GM19240 (cell line): ENCODE measurements around the gene ANKRD35.
"Not testable (repeated sequence)": the region's sequence is repeated elsewhere in the genome, so short reads cannot be mapped to it uniquely, and the experiment has no call there.

ENCODE experiments used
- DNase-seq: peaks from one replicate; pipeline ENCODE4 v3.0.0; 2011; ENCODE audit warnings: low spot score; ENCODE audit not compliant: insufficient read length

Gene ANKRD35

GRCh38 chr1:145885738-145886287 is at the start of gene ANKRD35:
ANKRD35 (minus strand) TSS chr1:145885866; CDS start chr1:145885758, 108 bp downstream.
- peak; percentile 98 for DNase-seq

- DNase-seq = not testable (repeated sequence)
Observed at GRCh38 chr1:145932522-145933009, 46.9 kb upstream of the ANKRD35 start.

GRCh38 chr1:145927916-145928643 is 42.4 kb upstream of the ANKRD35 start:
- no peak for DNase-seq

- peak; percentile 64 for DNase-seq
Observed at GRCh38 chr1:145927063-145927886, 41.6 kb upstream of the ANKRD35 start, which contains the start of gene RBM8A. RBM8A (minus strand) TSS chr1:145927484; CDS start chr1:145927426, 58 bp downstream.

GRCh38 chr1:145926686-145927062 is 41.0 kb upstream of the ANKRD35 start:
- DNase-seq = no peak

- DNase-seq = no peak
Observed at GRCh38 chr1:145922266-145922665, 36.6 kb upstream of the ANKRD35 start.

- not testable (repeated sequence) for DNase-seq
Observed at GRCh38 chr1:145920297-145920696, 34.6 kb upstream of the ANKRD35 start.

GRCh38 chr1:145918992-145919939 is 33.6 kb upstream of the ANKRD35 start:
- peak; percentile 71 for DNase-seq

GRCh38 chr1:145918144-145918991 is 32.7 kb upstream of the ANKRD35 start, which contains the start of gene PEX11B:
PEX11B (minus strand) TSS chr1:145918717; CDS start chr1:145918688, 29 bp downstream.
- peak; percentile 68 for DNase-seq

GRCh38 chr1:145917595-145917994 is 31.9 kb upstream of the ANKRD35 start:
- DNase-seq = no peak

GRCh38 chr1:145916745-145917144 is 31.1 kb upstream of the ANKRD35 start:
- DNase-seq = no peak

- no peak for DNase-seq
Observed at GRCh38 chr1:145912128-145912641, 26.5 kb upstream of the ANKRD35 start.

- no peak for DNase-seq
Observed at GRCh38 chr1:145908653-145909052, 23.0 kb upstream of the ANKRD35 start.

GRCh38 chr1:145906954-145907753 is 21.5 kb upstream of the ANKRD35 start:
- DNase-seq = no peak

- DNase-seq = no peak
Observed at GRCh38 chr1:145901312-145902021, 15.8 kb upstream of the ANKRD35 start.

GRCh38 chr1:145898756-145899155 is 13.1 kb upstream of the ANKRD35 start:
- no peak for DNase-seq

GRCh38 chr1:145897969-145898368 is 12.3 kb upstream of the ANKRD35 start:
- no peak for DNase-seq

- DNase-seq = no peak
Observed at GRCh38 chr1:145895471-145895870, 9.8 kb upstream of the ANKRD35 start.
